Suppressor macrophage treated with lipopolysaccharide for 1 hour (primary cell): ENCODE measurements around the gene ZDHHC11.
"Not testable (repeated sequence)": the region's sequence is repeated elsewhere in the genome, so short reads cannot be mapped to it uniquely, and the experiment has no call there.

Experiments used
- DNase-seq, 3 donors: peaks; one replicate each; pipeline ENCODE4 v3.0.0-alpha.2; 2020 to 2022

The ZDHHC11 gene

DNA sequence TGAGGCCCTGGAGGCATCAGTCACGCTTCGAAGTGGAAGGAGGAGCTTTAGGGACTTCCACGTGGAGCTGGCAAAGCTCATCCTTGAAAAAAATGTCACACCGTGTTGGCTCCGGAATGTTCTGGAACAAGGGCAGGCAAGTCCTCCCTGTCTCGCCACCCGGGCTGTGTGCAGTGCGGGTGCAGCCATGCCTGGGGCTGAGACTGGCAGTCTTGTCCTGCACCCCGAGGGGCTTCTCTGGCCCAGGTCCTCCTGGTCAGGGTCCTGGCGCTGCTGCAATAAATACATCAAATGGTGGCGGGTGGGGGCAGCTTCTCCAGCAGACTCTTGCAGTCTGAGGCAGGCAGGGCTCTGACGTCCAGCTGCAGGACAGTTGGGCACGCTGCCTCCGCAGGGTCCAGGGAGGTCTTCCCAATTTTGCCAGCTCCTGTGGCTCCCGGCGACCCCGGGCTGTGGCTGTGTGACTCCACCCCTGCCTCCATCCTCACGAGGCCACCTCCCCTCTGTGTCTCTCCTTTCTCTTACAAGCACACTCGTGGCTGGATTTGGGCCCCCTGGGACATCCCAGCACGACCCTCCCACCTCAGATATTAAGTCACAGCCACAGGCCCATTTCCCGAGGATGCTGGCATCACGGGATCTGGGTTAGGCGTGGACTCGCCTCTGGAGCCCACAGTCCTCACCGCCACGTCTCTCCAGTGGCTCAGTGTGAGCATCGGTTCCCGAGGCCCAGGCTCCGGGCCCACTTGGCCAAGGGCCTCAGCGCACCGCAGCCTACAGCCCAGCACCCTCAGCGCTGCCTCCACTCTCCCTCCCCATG is 8.2 kb downstream of the ZDHHC11 start:
- DNase-seq: not testable (repeated sequence)

DNA sequence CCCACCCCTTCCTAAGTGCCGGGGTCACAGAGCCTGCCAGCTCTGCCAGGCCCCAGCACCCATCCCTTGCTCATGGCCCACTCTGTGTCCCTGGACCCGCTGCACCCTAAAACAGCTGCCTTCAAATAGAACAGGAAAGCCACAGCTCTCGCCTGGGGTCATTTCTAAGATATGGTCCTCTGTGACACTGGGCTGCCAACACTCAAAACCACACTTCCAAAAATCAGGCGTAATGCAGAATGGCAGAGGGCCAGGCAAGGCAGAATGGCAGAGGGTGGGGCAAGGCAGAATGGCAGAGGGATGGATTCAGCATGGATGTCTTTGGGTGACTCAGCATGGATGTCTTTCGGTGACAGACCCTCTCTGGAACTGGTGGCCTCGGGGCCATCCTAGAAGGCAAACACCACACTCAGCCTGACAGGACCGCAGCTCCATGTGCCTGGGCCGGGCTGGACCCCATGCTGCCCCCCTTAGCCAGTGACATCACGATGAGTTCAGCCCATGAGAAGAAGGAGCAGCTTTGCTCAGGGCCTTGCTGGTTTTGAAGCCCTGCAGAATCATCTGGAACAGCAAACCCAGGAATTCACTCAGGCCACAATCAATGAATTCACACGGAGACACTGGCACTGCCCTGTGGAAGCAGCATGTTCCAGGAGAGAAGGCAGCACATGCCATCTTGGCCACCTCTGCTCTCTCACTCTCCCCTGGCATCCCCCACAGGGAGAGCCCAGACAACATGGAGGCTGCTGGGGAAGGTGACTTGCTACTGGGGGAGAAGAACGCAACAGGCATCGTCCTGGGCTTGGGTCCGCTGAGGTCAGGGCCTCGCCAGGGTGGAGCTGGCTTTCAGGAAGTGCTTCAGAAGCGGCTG is 9.0 kb downstream of the ZDHHC11 start:
- not testable (repeated sequence) for DNase-seq

DNA sequence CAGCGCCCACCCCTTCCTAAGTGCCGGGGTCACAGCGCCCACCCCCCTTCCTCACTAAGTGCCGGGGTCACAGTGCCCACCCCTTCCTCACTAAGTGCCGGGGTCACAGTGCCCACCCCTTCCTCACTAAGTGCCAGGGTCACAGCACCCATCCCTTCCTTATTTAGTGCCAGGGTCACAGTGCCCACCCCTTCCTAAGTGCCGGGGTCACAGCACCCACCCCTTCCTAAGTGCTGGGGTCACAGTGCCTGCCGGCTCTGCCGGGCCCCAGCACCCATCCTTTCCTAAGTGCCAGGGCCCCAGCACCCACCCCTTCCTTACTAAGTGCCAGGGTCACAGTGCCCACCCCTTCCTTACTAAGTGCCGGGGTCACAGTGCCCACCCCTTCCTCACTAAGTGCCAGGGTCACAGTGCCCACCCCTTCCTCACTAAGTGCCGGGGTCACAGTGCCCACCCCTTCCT is 9.8 kb downstream of the ZDHHC11 start:
- not testable (repeated sequence) for DNase-seq

DNA sequence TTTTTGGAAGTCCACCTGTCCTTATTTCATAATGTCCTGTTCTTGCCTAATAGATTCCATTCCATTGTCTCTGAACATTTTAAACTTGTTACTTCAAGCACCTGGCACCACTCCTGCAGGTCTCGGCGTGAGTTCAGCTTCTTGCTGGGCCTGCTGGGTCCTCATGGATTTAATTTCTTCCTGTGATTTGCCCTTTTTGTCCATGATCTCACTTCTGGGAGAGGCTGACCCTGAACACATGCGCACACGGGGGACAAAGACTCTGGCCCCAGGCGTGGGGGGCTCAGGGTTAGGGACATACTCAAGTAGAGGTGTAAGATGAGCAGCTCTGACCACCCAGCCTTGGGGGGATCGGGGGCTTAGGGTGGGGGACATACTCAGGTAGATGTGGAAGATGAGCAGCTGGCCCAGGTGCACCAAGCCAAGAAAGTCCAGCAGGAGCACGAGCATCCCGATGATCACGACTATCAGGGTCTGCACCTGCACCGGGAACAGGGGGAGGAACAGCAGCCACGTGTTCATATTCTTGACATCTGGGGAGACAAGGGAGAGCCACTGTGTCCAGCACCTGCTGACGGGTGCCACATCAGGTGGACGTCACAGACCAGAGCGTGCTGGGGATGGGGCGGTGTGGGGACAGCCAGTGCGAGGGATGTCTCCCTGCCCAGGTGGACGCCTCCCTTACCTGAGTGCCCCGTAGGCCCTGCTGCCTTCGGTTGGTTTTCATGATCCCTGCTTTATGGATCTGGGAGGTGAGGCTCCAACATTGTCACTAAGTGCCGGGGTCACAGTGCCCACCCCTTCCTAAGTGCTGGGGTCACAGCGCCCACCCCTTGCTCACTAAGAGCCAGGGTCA is 10.4 kb downstream of the ZDHHC11 start:
- not testable (repeated sequence) for DNase-seq

DNA sequence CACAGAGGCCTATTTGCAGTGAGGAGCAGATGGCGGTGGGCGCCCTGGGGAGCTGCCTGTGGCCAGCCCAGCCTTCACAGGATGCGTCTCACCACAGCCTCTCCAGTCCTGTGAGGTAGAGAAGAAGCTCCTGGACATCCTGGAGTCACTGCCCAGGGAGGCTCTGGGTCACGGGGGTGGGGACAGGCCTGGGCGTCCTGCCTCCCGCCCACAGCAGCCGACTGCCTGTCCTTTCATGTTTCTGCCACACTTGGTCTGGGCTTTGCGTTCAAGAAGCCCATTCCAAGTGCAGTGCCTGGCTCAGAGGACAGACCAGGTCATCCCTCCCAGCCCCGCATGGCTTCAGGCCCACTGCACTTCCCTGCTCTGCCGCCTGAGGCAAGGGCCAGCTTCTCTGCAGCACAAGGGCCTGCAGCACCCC is 12.3 kb downstream of the ZDHHC11 start:
- DNase-seq: not testable (repeated sequence)

DNA sequence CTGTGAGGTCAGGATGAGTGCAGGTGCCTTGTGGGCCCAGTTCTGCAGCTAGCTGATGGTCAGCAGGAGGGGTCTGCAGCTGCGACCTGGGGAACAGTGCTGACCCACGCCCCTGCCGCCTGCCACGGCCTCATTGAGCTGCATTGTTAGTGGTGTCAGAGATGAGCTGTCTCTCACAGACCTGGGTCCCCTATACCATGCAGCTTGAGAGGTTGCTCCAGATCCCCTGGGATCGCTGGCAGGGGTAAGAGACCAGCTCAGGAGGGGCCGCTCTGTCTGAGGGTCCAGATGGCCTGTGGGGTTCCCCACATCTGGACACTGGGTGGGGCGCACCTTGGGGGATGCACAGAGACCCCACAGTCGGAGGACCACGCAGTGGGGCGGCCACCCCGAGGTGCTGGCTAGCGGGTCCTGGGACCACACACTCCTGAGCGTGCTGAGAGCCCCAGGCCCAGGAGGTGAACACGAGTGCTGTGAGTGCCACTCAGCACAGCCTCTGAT is 13.1 kb downstream of the ZDHHC11 start:
- not testable (repeated sequence) for DNase-seq

DNA sequence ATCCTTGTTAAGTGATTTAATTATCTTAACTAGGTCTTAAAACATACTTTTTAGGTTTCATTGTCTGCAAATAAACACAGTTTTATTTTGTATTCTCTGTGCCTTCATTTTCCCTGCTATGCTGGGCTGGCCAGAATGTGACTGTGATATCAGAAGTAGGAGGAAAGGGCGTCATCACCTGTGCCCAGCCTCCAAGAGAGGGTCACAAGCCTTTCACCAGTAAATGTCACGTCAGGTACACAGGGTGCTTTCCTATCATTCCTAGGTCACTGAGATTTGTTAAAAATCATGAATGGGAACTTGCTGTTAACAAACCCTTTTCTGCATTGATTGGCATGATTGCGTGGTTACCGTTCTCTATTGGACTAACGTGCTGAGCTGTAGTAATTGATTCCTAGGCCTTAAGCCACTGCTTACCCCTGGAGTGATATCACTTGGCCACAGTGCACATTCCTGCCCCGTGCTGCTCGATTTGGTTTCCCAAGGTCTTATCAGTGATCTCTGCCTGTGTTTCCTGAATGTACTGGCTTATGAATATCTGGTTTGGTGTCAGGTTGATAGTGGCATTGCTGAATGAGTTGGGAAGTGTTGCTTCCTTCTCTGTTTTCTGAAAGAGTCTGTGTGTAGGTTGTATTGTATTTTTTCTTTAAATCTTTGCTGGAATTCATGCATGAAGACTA is 14.7 kb downstream of the ZDHHC11 start:
- not testable (repeated sequence) for DNase-seq

DNA sequence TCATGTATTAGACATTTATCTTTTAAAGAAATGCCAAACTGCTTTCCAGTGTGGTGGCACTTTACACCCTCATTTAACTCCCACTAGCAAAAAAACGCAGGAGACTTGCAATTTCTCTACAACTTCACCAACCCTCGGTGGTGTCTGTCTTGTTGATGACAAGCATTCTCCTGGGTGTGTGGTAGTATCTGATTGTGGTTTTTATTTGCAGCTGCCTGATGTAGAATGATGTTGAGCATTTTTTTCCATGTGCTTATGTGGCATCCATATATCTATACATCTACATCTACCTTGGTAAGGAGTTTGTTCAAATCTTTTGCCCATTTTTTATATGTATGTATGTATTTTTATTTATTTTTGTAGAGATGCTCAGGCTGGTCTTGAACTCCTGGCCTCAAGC is 16.8 kb downstream of the ZDHHC11 start:
- DNase-seq: not testable (repeated sequence)

DNA sequence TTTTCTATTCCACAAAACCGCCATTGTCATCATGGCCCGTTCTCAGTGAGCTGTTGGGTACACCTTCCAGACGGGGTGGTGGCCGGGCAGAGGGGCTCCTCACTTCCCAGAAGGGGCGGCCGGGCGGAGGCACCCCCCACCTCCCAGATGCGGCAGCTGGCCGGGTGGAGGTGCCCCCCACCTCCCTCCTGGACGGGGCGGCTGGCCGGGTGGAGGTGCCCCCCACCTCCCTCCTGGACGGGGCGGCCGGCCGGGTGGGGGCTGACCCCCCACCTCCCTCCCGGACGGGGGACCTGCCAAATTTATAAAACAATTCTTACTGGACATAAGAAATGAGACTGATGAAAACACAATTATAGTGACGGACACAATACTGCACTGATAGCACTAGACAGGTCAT is 22.6 kb downstream of the ZDHHC11 start:
- DNase-seq: not testable (repeated sequence)

DNA sequence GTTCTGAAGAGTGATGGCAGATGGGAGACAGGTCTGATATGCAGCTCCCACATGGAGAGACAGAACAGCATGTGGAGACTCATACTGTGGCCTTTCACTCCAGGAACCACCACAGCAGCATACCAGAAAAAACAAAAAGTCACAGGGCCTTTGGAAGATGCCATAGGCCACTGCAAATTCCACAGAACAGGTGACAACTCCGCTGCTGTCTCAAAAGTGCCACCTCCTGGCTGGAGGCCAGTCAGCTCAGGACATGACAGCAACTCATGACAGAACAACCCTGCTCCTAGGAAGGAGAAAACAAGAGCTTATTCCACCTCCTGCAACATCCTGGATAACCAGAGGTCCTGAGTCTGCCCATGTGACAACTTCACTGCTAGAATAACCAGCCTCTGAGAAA is 25.2 kb downstream of the ZDHHC11 start:
- not testable (repeated sequence) for DNase-seq

DNA sequence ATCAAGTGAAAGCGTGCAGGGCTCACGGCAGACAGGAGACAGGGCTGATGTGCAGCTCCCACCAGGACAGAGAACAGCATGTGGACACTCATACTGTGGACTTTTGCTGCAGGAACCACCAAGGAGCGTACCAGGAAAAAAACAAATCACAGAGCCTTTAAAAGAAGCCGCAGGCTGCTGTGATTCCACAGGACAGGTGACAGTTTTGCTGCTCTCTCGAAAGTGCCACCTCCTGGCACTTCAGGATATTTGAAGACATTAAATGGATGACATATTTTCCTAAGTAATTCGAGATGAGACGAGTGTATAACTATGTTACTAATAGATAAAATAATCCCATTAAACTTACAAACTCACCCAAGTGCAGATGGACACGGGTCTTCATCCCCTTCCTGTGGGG is 29.3 kb downstream of the ZDHHC11 start:
- DNase-seq: no peak

DNA sequence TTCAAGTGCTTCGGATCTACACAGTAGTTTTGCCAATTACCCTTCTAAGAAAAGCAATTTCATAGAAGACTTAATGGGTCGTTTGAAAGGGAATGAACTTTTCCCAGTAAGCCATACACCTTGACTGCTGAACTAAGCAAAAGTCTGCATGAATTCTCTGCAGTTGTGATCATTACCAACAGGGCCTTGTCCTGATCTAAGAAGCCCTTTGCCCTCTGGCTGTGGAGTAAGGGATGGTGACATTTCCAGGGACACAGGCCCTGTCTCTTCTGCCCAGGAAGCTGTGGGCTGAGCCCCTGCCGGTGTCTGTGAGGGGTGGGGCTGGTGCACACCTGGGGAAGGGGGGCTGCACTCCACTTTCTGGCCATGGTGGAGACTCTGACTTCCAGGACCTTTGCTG is 30.5 kb downstream of the ZDHHC11 start:
- DNase-seq: no peak

DNA sequence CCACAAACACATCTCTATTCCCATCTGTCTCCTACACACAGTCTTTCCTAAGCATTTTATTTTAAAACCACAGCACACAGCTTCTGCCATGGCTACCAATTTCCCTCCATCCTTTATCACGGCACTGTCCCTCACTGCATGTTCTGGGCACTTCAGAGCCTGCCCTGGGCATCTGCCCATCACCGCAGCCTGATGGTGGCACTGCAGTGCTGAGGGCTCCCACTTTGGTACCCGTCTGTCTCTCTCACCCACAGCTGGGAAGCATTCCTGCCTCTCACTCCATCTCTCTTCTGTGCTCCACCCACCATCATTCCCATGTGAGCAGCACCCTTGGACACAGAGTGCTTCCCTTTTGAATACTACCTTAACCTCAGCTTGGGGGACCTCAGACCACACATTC is 31.7 kb downstream of the ZDHHC11 start:
- no peak for DNase-seq

DNA sequence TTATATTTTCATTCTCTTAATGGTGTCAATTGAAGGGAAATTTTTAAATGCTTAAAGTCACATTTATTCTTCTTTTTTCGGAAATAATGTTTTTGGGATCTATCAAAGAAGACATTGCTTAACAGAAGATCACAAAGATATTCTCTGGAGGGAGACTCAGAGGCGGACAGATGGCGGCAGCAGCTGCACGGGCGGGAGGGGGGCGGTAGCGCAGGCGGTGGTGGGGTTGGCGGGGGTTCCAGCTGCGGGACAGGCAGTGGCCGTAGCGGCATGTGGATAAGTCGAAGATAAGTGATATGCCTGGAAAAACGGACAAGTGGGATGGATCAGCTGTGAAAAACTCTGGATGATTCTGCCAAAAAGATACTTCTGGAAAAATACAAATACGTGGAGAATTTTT is 34.6 kb downstream of the ZDHHC11 start:
- DNase-seq: no peak

DNA sequence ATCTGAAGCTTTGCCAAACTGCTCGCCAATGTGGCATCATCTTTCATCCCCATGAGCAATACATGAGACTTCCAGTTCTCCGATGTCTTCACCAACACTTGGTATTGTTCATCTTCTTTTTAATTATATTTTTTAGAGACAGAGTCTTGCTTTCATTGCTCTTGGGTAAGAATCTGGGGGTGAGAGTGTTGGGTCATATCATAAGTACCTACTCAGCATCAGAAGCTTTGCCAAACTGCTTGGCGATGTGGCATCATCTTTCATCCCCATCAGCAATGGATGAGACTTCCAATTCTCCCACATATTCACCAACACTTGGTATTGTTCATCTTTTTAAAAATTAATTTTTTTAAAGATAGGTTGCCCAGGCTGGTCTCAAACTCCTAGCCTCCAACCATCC is 35.3 kb downstream of the ZDHHC11 start:
- no peak for DNase-seq

DNA sequence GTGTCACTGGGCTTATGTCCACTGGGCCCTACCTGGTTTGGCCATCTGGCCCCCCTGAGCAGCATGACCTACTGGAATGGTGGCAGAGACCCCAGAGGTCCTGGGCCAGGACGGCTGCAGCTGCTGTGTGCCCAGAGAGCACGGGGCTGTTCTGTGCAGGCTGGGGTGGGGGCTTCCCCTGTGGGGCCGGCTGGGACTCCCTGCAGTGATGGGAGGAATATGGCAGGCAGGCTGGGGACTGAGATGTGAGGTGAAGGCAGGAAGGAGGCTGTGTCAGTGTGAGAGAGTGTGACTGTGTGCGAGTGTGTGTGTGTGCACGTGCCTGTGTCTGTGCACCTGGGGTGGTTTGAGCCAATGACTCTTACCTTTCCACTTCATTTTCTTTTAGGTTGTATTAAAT is 37.2 kb downstream of the ZDHHC11 start:
- not testable (repeated sequence) for DNase-seq

DNA sequence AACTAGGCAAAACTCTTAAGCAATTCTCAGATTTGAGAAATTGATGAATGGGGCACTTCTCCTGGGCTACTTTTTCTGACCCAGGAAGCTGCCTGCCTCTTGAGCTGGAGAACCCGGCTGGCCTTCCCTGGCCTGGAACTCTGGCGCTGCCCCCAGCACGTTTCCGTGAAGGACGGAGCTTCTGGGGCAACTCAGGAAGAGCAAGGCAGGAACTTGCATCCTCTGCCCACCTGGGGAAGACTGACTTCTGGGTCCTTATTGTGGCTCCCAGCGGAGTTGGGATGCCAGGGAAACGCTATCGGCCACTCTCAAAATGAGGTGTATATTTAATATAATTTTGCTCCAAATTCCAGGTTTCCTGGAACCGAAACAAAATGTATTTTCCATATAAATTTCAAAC is 39.4 kb downstream of the ZDHHC11 start:
- not testable (repeated sequence) for DNase-seq

DNA sequence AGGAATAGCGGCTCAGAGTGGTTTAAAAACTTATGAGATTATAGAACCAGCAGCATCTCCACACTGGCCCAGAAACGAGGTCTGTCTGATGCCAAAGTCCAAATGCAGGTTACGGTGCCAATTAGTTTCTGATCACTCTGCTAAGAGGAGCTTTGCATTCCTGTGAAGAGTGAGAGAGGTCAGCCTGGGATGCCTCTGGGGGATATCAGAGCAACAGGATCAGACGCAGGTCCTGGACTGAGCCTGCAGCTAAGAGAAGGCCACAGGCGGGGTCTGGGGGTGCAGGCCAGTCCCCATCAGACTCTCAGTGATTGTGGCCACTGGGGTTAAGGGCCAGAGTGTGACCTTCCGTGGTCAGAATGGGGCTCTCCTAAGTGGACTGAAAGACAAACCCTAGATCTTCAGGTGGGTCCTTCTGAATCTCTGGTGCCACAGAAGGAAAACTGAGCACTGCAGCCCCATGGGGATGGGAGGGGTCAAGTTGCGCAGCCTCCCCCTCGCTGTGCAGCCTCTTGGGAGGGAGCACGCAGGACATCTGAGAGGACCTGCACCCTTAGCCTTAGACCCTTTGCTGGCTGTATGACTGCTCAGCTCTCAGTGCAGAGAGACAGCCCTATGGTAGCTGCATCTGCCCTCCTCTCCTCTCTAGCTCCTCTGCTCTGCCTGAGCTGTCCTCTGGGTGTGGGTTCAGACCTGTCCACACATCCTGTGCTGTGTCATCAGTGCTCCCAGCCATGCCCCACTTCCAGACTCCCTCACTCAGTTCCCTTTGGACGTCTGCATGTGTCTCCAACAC is 42.9 kb downstream of the ZDHHC11 start:
- not testable (repeated sequence) for DNase-seq

DNA sequence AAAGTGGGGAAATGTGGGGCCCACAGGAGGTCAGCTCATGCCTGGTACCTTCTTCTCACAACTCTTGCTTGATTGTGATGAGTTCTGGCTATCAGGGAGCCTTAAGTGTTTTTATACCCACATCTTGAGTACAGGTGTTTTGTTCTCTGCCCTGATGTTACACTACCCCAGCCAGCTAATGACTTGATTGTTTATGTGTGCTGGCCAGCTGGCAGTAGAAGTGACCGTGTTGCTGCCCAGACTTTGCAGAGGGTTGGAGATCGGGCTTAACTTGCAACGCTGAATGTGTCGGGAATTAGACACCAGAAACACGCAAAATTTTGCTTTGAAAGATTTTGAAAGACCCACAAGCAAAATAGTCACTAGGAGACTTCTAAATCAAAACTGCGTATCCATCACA is 49.3 kb downstream of the ZDHHC11 start:
- no peak for DNase-seq

DNA sequence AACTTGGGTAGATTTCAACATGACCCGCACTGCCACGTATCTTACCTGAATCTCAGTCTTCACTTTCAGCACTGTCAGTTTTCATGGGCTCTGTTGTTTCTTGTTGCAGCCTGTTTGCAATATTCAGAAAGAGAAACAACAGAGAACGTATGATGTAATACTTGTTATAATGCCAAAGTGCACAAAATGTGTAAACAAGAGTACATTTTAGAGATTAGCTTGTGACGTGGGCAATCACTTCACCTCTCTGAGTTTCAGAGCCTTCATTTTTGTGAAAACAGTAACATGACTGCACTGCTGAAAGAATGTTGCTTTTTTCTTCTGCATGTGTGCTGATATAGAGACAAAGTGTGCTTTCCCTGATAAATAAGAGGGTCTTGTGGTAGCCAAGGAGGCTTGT is 49.7 kb downstream of the ZDHHC11 start:
- DNase-seq: not testable (repeated sequence)

DNA sequence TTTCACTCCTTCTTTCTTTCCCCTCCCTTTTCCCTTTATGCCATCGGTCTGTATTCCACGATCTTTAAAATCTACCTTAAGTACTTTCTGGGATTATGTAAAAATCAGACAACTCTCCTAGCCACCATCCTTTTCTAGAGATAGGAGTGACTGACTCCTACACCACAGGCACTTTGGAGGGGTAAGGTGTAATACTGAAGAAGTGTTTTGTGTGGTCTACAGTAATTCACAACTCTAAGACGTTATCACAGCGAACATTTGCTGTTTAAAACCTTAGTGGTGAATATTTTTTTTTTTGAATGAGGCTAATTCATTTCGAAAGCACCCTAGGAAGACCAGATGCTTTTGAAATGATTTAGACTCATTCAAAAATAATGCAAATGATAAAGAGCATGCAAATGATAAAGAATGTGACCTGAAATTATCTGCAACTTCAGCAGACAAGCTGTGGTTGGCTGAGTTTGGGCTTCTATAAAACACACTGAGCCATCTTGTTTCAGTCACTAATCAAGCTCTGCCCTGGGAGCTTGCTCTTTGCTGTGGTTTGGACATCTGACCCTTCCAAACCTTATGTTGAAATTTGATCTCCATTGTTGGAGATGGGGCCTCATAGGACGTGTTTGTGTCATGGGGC is 52.2 kb downstream of the ZDHHC11 start:
- DNase-seq: not testable (repeated sequence)
